Activated CD8-positive, alpha-beta memory T cell treated with anti-CD3 and anti-CD28 coated beads, Interleukin-2, amount 10 ng/mL, durations not matched to agents 7 days and 5 days (primary cell): ENCODE measurements around the gene PEX19. TPM values are rescaled to one million over a fixed set of nuclear protein-coding genes. Genes with fewer than 3 reads are reported as not detected.
A peak's percentile ranks its signal among the peaks of the same experiment; 100 is the strongest.
"Not testable (repeated sequence)": the region's sequence is repeated elsewhere in the genome, so short reads cannot be mapped to it uniquely, and the experiment has no call there.

Experiments
- ATAC-seq: fragments of 150-1000 bp; cut with Tn5 transposase; one replicate; pipeline ENCODE4 v1.10.0; 2021; ENCODE audit warnings: moderate library complexity
- CTCF ChIA-PET: fragments of 350-600 bp; sonication (Branson Sonifier 250); formaldehyde crosslinking; loops from one replicate; lab custom pipeline; 2021; ENCODE audit warnings: antibody characterized with exemption; lab: Charles Lee
- DNase-seq: peaks from one replicate; pipeline ENCODE4 v3.0.0-alpha.2; 2020
- H3K27ac Mint-ChIP-seq: one replicate; pipeline ENCODE4 v1.8.0; 2021; ENCODE audit warnings: mild to moderate bottlenecking, mixed read lengths
- H3K27me3 Mint-ChIP-seq: one replicate; pipeline ENCODE4 v1.8.0; 2021; ENCODE audit warnings: mixed read lengths
- H3K36me3 Mint-ChIP-seq: one replicate; pipeline ENCODE4 v1.8.0; 2021; ENCODE audit warnings: mild to moderate bottlenecking, mixed read lengths
- H3K4me1 Mint-ChIP-seq: one replicate; pipeline ENCODE4 v1.8.0; 2021; ENCODE audit warnings: mixed read lengths
- H3K4me3 Mint-ChIP-seq: one replicate; pipeline ENCODE4 v1.8.0; 2021; ENCODE audit warnings: mild to moderate bottlenecking, moderate library complexity, mixed read lengths
- H3K9me3 Mint-ChIP-seq: one replicate; pipeline ENCODE4 v1.8.0; 2022; ENCODE audit warnings: low read depth, mixed read lengths
- total RNA-seq, 2 experiments: library from RNA; stranded (reverse); gene quantifications; one replicate each; pipeline ENCODE4 v1.2.3, GENCODE V29; 2021

Gene PEX19
- total RNA-seq, 2 experiments from 2014 or later, result 49.4 to 54.4 TPM

- H3K27ac Mint-ChIP-seq, result no peak overlapping the region
- peaks cover 55% of the 10 kb centered on the region for H3K36me3 Mint-ChIP-seq
- H3K4me1 Mint-ChIP-seq, result no peaks in the 10 kb centered on the region
These were observed 15.2 kb upstream of the PEX19 start for GRCh38 chr1:160300173-160300572.

GRCh38 chr1:160296036-160296435 lies 11.1 kb upstream of the PEX19 start:
- CTCF ChIA-PET, result interaction anchor here (0.9 to 2.3 kb wide), 2 partner anchors 103 to 195 kb away, joined by 3 to 6 read pairs; no protein-coding TSS in a partner anchor
- Mint-ChIP-seq H3K9me3 (no peaks in the 10 kb centered on the region), H3K27ac (no peak overlapping the region), H3K4me1 (no peaks in the 10 kb centered on the region), H3K36me3 (peaks cover 64% of the 10 kb centered on the region), H3K4me3 (no peak overlapping the region), H3K27me3 (no peaks in the 10 kb centered on the region)
- no peak for ATAC-seq
- DNase-seq, result no peak

More at GRCh38 chr1:160300173-160300572, 15.2 kb upstream of the PEX19 start:
- CTCF ChIA-PET, result interaction anchor here (0.8 kb wide), 1 partner anchor 8 kb away, joined by 4 read pairs; no protein-coding TSS in a partner anchor
- ATAC-seq, result no peak
- DNase-seq, result no peak
- Mint-ChIP-seq H3K4me3 (no peak overlapping the region), H3K9me3 (no peaks in the 10 kb centered on the region), H3K27me3 (no peaks in the 10 kb centered on the region)

GRCh38 chr1:160293020-160293968 lies 8.4 kb upstream of the PEX19 start:
- Mint-ChIP-seq H3K36me3 (peaks cover 65% of the 10 kb centered on the region), H3K4me1 (no peaks in the 10 kb centered on the region), H3K9me3 (no peaks in the 10 kb centered on the region), H3K27ac (no peak overlapping the region), H3K4me3 (no peak overlapping the region), H3K27me3 (no peaks in the 10 kb centered on the region)
- no peak for ATAC-seq
- no peak for DNase-seq
- CTCF ChIA-PET, result interaction anchor here (0.9 to 6.0 kb wide), 24 partner anchors 8 to 247 kb away, joined by 3 to 66 read pairs (median 12); partner anchors contain the start of genes CASQ1, DCAF8, PEA15 and PEX19

GRCh38 chr1:160291248-160292220 lies 6.6 kb upstream of the PEX19 start:
- Mint-ChIP-seq H3K9me3 (no peaks in the 10 kb centered on the region), H3K4me3 (no peak overlapping the region), H3K27me3 (no peaks in the 10 kb centered on the region), H3K36me3 (peaks cover 52% of the 10 kb centered on the region), H3K27ac (peak overlapping the region; percentile 10), H3K4me1 (no peaks in the 10 kb centered on the region)
- ATAC-seq, result peak; percentile 93
- peak; percentile 78 for DNase-seq
- CTCF ChIA-PET, result interaction anchor here (0.7 to 6.0 kb wide), 53 partner anchors 7 to 294 kb away, joined by 3 to 66 read pairs (median 7); partner anchors contain the start of genes CASQ1, COPA, DCAF8 and IGSF8

- H3K4me1 Mint-ChIP-seq, result peaks cover 19% of the 10 kb centered on the region
- not testable (repeated sequence) for H3K4me3 Mint-ChIP-seq, DNase-seq, H3K27me3 Mint-ChIP-seq, ATAC-seq, H3K9me3 Mint-ChIP-seq, H3K27ac Mint-ChIP-seq
- CTCF ChIA-PET, result interaction anchor here (0.9 to 2.1 kb wide), 7 partner anchors 8 to 99 kb away, joined by 3 to 7 read pairs (median 3); partner anchors contain the start of gene DCAF8
- H3K36me3 Mint-ChIP-seq, result peaks cover 31% of the 10 kb centered on the region
These were observed 2.8 kb upstream of the PEX19 start for GRCh38 chr1:160287769-160288168.

- ATAC-seq (no peak), DNase-seq (no peak)
- no peaks in the 10 kb centered on the region for H3K9me3 Mint-ChIP-seq
- peak overlapping the region; percentile 100 for H3K4me3 Mint-ChIP-seq
- peaks cover 19% of the 10 kb centered on the region for H3K4me1 Mint-ChIP-seq
- H3K36me3 Mint-ChIP-seq, result peaks cover 30% of the 10 kb centered on the region
- CTCF ChIA-PET, result interaction anchor here (1.0 to 2.6 kb wide), 11 partner anchors 9 to 185 kb away, joined by 3 to 11 read pairs (median 6); no protein-coding TSS in a partner anchor
- H3K27me3 Mint-ChIP-seq, result no peaks in the 10 kb centered on the region
- no peak overlapping the region for H3K27ac Mint-ChIP-seq
These were observed 573 bp upstream of the PEX19 start for GRCh38 chr1:160285506-160285905.

GRCh38 chr1:160284220-160284781 lies 632 bp downstream of the PEX19 start:
- H3K27ac Mint-ChIP-seq, result peak overlapping the region; percentile 93
- CTCF ChIA-PET, result interaction anchor here (1.0 to 2.6 kb wide), 12 partner anchors 8 to 206 kb away, joined by 3 to 11 read pairs (median 5); partner anchors contain the start of gene DCAF8
- ATAC-seq (peak; percentile 17), DNase-seq (no peak)
- peaks cover 19% of the 10 kb centered on the region for H3K4me1 Mint-ChIP-seq
- H3K4me3 Mint-ChIP-seq, result peak overlapping the region; percentile 100
- no peaks in the 10 kb centered on the region for H3K27me3 Mint-ChIP-seq
- H3K36me3 Mint-ChIP-seq, result peaks cover 32% of the 10 kb centered on the region
- no peaks in the 10 kb centered on the region for H3K9me3 Mint-ChIP-seq

- Mint-ChIP-seq H3K27ac (no peak overlapping the region), H3K9me3 (no peaks in the 10 kb centered on the region), H3K27me3 (no peaks in the 10 kb centered on the region), H3K4me1 (peaks cover 19% of the 10 kb centered on the region), H3K36me3 (peaks cover 33% of the 10 kb centered on the region), H3K4me3 (no peak overlapping the region)
- no peak for ATAC-seq
- CTCF ChIA-PET, result no interaction called here
- DNase-seq, result no peak
These were observed 2.1 kb downstream of the PEX19 start for GRCh38 chr1:160282807-160283206.

GRCh38 chr1:160277987-160278386 lies 6.9 kb downstream of the PEX19 start:
- H3K4me3 Mint-ChIP-seq, result no peak overlapping the region
- CTCF ChIA-PET, result interaction anchor here (4.3 kb wide), 1 partner anchor 14 kb away, joined by 27 read pairs; no protein-coding TSS in a partner anchor
- peaks cover 40% of the 10 kb centered on the region for H3K36me3 Mint-ChIP-seq
- no peaks in the 10 kb centered on the region for H3K9me3 Mint-ChIP-seq
- H3K27ac Mint-ChIP-seq, result no peak overlapping the region
- H3K27me3 Mint-ChIP-seq, result no peaks in the 10 kb centered on the region
- DNase-seq (no peak), ATAC-seq (no peak)
- H3K4me1 Mint-ChIP-seq, result no peaks in the 10 kb centered on the region

- no peaks in the 10 kb centered on the region for H3K27me3 Mint-ChIP-seq
- DNase-seq, result no peak
- H3K27ac Mint-ChIP-seq, result no peak overlapping the region
- no peak for ATAC-seq
- no peak overlapping the region for H3K4me3 Mint-ChIP-seq
- H3K36me3 Mint-ChIP-seq, result peaks cover 37% of the 10 kb centered on the region
- H3K9me3 Mint-ChIP-seq, result no peaks in the 10 kb centered on the region
- CTCF ChIA-PET, result interaction anchor here (2.8 to 4.3 kb wide), 2 partner anchors 14 to 15 kb away, joined by 13 to 27 read pairs; no protein-coding TSS in a partner anchor
- no peaks in the 10 kb centered on the region for H3K4me1 Mint-ChIP-seq
These were observed 7.6 kb downstream of the PEX19 start for GRCh38 chr1:160277330-160277729.

- H3K27ac Mint-ChIP-seq, result no peak overlapping the region
- ATAC-seq (no peak), DNase-seq (no peak)
- H3K9me3 Mint-ChIP-seq, result no peaks in the 10 kb centered on the region
- CTCF ChIA-PET, result interaction anchor here (2.7 kb wide), 1 partner anchor 21 kb away, joined by 9 read pairs; no protein-coding TSS in a partner anchor
- H3K36me3 Mint-ChIP-seq, result no peaks in the 10 kb centered on the region
- H3K4me1 Mint-ChIP-seq, result no peaks in the 10 kb centered on the region
- no peaks in the 10 kb centered on the region for H3K27me3 Mint-ChIP-seq
- H3K4me3 Mint-ChIP-seq, result no peak overlapping the region
These were observed 13.9 kb downstream of the PEX19 start for GRCh38 chr1:160271025-160271424.
